Activated naive CD4-positive, alpha-beta T cell treated with anti-CD3 and anti-CD28 coated beads for 36 hours (primary cell): ENCODE results near the gene PTPRE. TPM values are rescaled to one million over a fixed set of nuclear protein-coding genes. Genes with fewer than 3 reads are reported as not detected.

Source experiments
- CTCF ChIA-PET: fragments of 350-600 bp; sonication (Branson Sonifier 250); formaldehyde crosslinking; loops from one replicate; lab custom pipeline; 2021; ENCODE audit warnings: antibody characterized with exemption; lab: Charles Lee
- DNase-seq: peaks from one replicate; pipeline ENCODE4 v3.0.0-alpha.2; 2020
- H3K27ac Mint-ChIP-seq: one replicate; pipeline ENCODE4 v1.8.0; 2021; ENCODE audit warnings: mild to moderate bottlenecking, mixed read lengths
- H3K27me3 Mint-ChIP-seq: one replicate; pipeline ENCODE4 v1.8.0; 2021; ENCODE audit warnings: low read depth, mixed read lengths
- H3K36me3 Mint-ChIP-seq: one replicate; pipeline ENCODE4 v1.8.0; 2021; ENCODE audit warnings: low read depth, mixed read lengths
- H3K4me1 Mint-ChIP-seq: one replicate; pipeline ENCODE4 v1.8.0; 2021; ENCODE audit warnings: low read depth, mixed read lengths
- H3K4me3 Mint-ChIP-seq: one replicate; pipeline ENCODE4 v1.8.0; 2021; ENCODE audit warnings: mild to moderate bottlenecking, moderate library complexity, mixed read lengths
- H3K9me3 Mint-ChIP-seq: one replicate; pipeline ENCODE4 v1.8.0; 2021; ENCODE audit warnings: mixed read lengths
- intact Hi-C: fragments of 100-400 bp; cut with micrococcal nuclease; formaldehyde crosslinking; loops from one replicate; pipeline ENCODE4 v1.15.1; 2023
- total RNA-seq, 2 experiments: library from RNA; stranded (reverse); gene quantifications; one replicate each; pipeline ENCODE4 v1.2.3, GENCODE V29; 2021

PTPRE gene
- total RNA-seq, 2 experiments from 2014 or later: 13.4 to 16.4 TPM

DNA sequence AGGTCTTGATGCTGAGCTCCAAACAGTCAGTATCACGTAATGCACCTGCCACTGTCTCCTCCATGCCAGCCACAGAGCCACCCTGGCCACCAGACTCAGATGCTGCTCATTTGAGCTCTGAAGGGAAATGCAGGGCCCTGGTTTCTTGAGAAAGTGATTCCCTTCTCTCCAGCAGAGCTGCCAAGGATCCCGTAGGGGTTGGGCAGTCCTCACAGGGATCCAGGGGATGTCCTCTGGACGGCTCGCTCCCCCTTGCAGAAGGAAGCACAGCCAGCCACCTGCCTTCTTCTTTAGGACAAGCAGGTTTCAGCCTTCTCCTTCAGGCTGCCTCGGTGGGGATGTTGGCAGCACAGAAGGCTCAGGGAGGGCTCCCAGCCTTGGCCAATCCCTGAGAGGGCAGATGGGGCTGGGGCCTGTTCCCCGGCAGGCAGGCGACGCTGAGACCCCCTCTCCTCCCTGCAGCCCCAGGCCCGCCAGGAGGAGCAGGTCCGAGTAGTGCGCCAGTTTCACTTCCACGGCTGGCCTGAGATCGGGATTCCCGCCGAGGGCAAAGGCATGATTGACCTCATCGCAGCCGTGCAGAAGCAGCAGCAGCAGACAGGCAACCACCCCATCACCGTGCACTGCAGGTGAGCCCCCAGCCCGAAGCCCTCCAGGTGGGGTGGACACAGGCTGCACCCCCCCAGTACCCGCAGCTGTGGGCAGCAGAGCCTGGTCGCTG, 170.4 kb downstream of the PTPRE start:
- no peak overlapping the region for H3K27ac Mint-ChIP-seq
- H3K27me3 Mint-ChIP-seq: no peaks in the 10 kb centered on the region
- no peaks in the 10 kb centered on the region for H3K9me3 Mint-ChIP-seq
- intact Hi-C loops: no loop called here
- no peak for DNase-seq
- H3K4me3 Mint-ChIP-seq: no peak overlapping the region
- CTCF ChIA-PET: interaction anchor here (0.6 to 2.5 kb wide), 5 partner anchors 12 to 1317 kb away, joined by 3 to 16 read pairs (median 4); partner anchors contain the start of gene PTPRE
- no peaks in the 10 kb centered on the region for H3K4me1 Mint-ChIP-seq
- peaks cover 21% of the 10 kb centered on the region for H3K36me3 Mint-ChIP-seq

DNA sequence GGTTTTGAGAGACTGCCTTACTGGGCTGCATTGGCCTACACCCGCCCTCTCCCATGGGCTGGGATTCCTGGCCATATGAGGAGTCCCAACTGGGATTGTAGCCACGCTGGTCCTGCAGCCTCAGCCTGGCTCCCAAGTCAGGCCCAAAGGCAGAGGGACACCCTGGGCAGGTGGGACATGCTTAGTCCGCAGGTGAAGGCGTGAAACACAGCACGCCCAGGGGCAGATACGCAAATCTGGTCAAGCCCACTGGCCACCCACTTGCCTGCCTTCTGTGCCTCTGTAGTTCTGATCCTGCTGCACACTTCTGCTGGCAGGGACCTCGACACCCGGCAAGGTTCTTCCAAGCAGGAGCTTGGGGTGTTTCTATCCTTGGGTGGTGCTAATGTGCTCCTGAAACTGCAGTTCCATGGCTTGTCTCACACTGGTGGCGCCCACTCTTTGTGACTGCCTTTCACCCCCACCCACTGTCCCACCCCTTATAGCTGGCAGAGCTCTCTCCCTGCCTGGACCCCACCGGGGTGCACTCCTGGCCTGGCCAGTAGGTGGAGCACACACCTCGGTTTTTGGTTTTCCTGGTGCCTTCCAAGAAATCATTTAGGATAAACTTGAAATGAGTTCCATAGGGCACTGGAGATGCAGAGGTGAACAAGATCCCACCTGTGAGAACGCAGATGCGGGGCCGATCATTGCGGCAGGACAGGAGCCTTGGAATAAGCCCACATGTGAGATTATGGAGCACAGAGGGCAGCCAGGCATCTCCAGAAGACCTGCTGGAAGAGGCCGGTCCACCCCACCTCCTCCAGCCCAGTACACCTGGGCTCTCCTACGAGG, 171.4 kb downstream of the PTPRE start:
- DNase-seq: peak; percentile 60
- Mint-ChIP-seq H3K4me1 (no peaks in the 10 kb centered on the region), H3K27me3 (no peaks in the 10 kb centered on the region), H3K9me3 (no peaks in the 10 kb centered on the region), H3K4me3 (no peak overlapping the region), H3K36me3 (peaks cover 16% of the 10 kb centered on the region), H3K27ac (no peak overlapping the region)
- intact Hi-C loops: loop anchor here (1.0 kb wide), 1 partner anchor 72 kb away; no protein-coding TSS in a partner anchor
- CTCF ChIA-PET: interaction anchor here (0.6 to 2.5 kb wide), 14 partner anchors 9 to 130 kb away, joined by 3 to 16 read pairs (median 4); no protein-coding TSS in a partner anchor

DNA sequence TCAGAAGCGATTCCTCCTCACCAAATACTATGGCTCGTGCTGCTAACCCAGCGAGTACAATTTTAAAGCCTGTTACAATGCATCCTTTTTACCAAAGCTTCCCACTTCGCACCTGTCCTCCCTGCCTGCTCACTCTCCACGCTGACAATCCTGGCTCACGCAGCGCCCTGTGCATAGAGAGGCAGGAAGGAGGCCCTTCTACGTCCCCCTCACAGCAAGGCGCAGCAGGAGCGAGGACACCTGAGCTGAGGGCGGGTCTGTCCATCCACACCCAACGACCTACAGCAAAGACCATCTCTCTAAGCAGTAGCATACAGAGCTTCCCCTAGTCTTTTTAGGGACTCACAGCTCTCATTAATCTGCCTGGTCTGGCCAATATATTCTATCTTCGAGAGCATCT, 173.3 kb downstream of the PTPRE start:
- Mint-ChIP-seq H3K27me3 (no peaks in the 10 kb centered on the region), H3K27ac (no peak overlapping the region), H3K9me3 (no peaks in the 10 kb centered on the region), H3K36me3 (peaks cover 12% of the 10 kb centered on the region), H3K4me3 (no peak overlapping the region), H3K4me1 (no peaks in the 10 kb centered on the region)
- intact Hi-C loops: no loop called here
- CTCF ChIA-PET: interaction anchor here (0.6 to 2.9 kb wide), 5 partner anchors 8 to 215 kb away, joined by 4 to 12 read pairs (median 6); no protein-coding TSS in a partner anchor
- no peak for DNase-seq

GRCh38 chr10:128080641-128081040, 173.7 kb downstream of the PTPRE start:
- DNase-seq: no peak
- H3K36me3 Mint-ChIP-seq: peaks cover 12% of the 10 kb centered on the region
- no peaks in the 10 kb centered on the region for H3K27me3 Mint-ChIP-seq
- no peaks in the 10 kb centered on the region for H3K9me3 Mint-ChIP-seq
- CTCF ChIA-PET: interaction anchor here (1.6 to 2.9 kb wide), 4 partner anchors 9 to 71 kb away, joined by 5 to 12 read pairs (median 9); no protein-coding TSS in a partner anchor
- H3K27ac Mint-ChIP-seq: no peak overlapping the region
- no peaks in the 10 kb centered on the region for H3K4me1 Mint-ChIP-seq
- no peak overlapping the region for H3K4me3 Mint-ChIP-seq
- intact Hi-C loops: no loop called here

DNA sequence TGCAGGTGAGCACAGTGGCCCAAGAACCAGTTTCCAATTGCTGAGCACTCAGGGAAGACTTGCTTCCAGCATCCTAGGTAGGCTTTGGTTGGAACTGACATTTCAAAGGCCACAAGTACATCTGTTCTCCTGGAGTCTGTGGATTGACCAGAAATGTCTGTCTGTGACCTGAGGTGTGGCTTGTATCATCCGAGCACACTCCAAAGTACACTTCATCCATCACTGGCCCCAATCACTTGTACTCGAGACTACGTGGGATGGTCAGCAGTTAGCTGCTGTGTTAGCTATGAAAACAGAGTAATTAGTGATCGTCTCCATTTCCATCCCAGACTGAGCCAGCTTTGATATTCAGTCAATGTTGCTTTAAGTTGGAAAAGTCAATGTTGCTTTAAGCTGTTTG, 174.3 kb downstream of the PTPRE start:
- H3K27ac Mint-ChIP-seq: no peak overlapping the region
- DNase-seq: no peak
- CTCF ChIA-PET: interaction anchor here (0.8 to 2.9 kb wide), 5 partner anchors 8 to 68 kb away, joined by 3 to 12 read pairs (median 3); no protein-coding TSS in a partner anchor
- peaks cover 12% of the 10 kb centered on the region for H3K36me3 Mint-ChIP-seq
- no peaks in the 10 kb centered on the region for H3K4me1 Mint-ChIP-seq
- H3K4me3 Mint-ChIP-seq: no peak overlapping the region
- H3K27me3 Mint-ChIP-seq: no peaks in the 10 kb centered on the region
- H3K9me3 Mint-ChIP-seq: no peaks in the 10 kb centered on the region
- intact Hi-C loops: no loop called here

DNA sequence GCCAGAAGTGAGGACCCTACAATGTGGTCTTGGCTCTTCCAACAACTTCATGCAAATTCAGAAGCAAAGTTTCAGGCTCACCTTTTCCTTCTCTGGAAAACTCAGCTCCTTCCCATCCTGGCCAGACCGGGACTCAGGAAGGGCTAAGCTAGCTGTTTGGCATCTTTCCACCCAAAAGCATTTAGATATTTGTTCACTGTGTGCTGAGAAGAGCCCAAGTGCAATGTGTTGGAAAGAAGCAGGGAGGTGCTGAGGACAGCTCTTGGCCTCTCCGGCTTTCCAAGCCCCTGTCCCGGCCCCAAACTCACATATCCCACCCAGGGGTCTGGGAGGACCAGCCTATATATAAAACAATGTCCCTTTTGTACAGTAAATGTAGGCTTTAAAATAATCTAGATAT, 174.8 kb downstream of the PTPRE start:
- Mint-ChIP-seq H3K27me3 (no peaks in the 10 kb centered on the region), H3K9me3 (no peaks in the 10 kb centered on the region), H3K27ac (no peak overlapping the region), H3K4me3 (no peak overlapping the region), H3K36me3 (peaks cover 11% of the 10 kb centered on the region), H3K4me1 (no peaks in the 10 kb centered on the region)
- DNase-seq: no peak
- CTCF ChIA-PET: interaction anchor here (0.7 to 2.9 kb wide), 6 partner anchors 9 to 70 kb away, joined by 3 to 12 read pairs (median 3); no protein-coding TSS in a partner anchor
- intact Hi-C loops: no loop called here

DNA sequence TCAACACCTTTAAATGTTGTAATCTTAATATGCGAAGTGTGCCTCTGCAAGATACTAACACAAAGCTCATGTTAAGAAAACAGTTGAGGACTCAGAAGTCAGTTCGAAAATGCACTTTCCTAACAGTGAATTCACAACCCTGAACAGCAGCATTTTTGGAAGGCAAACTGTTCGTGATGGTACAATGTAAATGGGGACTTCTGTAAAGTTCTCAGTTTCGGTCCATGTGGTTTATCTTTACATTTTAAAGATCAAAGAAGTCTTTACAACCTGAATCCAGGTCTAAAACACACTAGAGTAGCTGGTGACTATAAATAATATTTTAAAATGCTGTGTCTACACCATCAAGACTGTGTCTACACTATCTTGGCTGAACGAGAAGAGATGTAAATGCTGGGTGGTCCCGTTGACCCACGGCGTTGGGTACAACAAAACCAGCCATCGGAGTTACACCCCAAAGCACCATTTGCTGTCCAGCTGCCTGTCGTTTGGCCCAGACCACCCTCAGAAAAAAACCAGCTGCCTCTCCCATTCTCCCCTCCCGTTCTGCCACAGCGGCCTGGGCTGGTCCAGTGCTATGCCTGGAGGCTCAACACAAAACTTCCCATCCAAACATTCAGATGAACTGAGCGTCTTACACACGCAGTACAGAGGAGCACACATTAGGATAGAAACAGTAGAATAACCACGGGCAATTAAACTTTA, 176.4 kb downstream of the PTPRE start:
- no peak for DNase-seq
- intact Hi-C loops: no loop called here
- Mint-ChIP-seq H3K4me3 (no peak overlapping the region), H3K4me1 (peaks cover 4% of the 10 kb centered on the region), H3K9me3 (no peaks in the 10 kb centered on the region), H3K36me3 (peaks cover 9% of the 10 kb centered on the region), H3K27ac (no peak overlapping the region), H3K27me3 (no peaks in the 10 kb centered on the region)
- CTCF ChIA-PET: interaction anchor here (0.7 to 2.7 kb wide), 5 partner anchors 14 to 126 kb away, joined by 3 to 10 read pairs (median 7); no protein-coding TSS in a partner anchor

- peaks cover 7% of the 10 kb centered on the region for H3K36me3 Mint-ChIP-seq
- intact Hi-C loops: no loop called here
- H3K27ac Mint-ChIP-seq: no peak overlapping the region
Measured at GRCh38 chr10:128084364-128084763, 177.5 kb downstream of the PTPRE start.

GRCh38 chr10:128084991-128085390, 178.1 kb downstream of the PTPRE start:
- CTCF ChIA-PET: interaction anchor here (2.2 to 2.7 kb wide), 3 partner anchors 16 to 64 kb away, joined by 7 to 10 read pairs (median 8); no protein-coding TSS in a partner anchor
- Mint-ChIP-seq H3K9me3 (no peaks in the 10 kb centered on the region), H3K27me3 (no peaks in the 10 kb centered on the region), H3K36me3 (peaks cover 7% of the 10 kb centered on the region), H3K4me1 (peaks cover 4% of the 10 kb centered on the region), H3K4me3 (no peak overlapping the region), H3K27ac (no peak overlapping the region)
- DNase-seq: no peak
- intact Hi-C loops: no loop called here

More at GRCh38 chr10:128084364-128084763, 177.5 kb downstream of the PTPRE start:
- Mint-ChIP-seq H3K4me3 (no peak overlapping the region), H3K27me3 (no peaks in the 10 kb centered on the region), H3K4me1 (peaks cover 4% of the 10 kb centered on the region), H3K9me3 (no peaks in the 10 kb centered on the region)
- no peak for DNase-seq
- CTCF ChIA-PET: interaction anchor here (1.6 to 2.7 kb wide), 4 partner anchors 15 to 65 kb away, joined by 3 to 10 read pairs (median 8); no protein-coding TSS in a partner anchor

DNA sequence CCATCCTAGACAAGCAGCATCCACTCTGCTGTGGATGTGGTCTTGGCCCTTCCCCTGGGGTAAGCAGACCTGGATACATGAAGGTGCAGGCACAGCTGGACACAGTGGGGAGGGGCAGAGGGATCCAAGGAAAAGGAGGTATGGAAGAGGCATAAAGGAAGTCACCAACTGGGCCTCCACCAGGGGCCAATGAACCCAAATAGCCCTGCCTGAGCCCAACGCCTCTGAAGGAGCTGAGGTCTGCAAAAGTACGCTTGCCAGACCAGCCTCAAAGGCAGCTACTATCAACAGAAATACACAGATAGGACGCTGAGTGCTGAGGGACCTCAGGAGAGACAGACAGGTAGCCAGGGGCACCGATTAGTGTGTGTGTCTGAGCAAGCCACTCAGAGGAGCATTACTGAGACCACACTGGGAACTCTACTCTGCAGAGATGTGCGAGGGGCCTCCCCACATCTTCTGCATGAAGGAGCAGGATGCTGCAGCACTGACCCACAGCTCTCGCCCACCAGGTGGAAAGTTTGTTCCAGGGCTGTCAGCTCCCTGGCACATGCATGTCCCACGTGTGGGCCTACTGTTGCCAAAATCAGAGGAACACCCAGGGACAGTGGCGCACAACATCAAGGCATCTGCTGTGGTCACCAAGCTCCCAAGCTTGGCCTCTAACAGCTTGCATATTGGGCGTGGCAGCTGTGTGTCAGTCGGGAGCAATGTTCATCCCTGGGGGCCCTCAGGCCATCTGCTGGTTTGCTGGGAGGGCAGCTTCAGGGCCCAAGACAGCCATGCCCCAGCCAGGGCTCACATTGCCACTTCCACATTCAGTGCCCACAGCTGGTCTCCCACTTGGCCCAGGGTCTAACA, 179.3 kb downstream of the PTPRE start:
- no peak for DNase-seq
- intact Hi-C loops: loop anchor here (2.0 kb wide), 1 partner anchor 65 kb away; no protein-coding TSS in a partner anchor
- Mint-ChIP-seq H3K9me3 (no peaks in the 10 kb centered on the region), H3K4me3 (no peak overlapping the region), H3K4me1 (peaks cover 4% of the 10 kb centered on the region), H3K36me3 (peaks cover 2% of the 10 kb centered on the region), H3K27me3 (no peaks in the 10 kb centered on the region), H3K27ac (no peak overlapping the region)
- CTCF ChIA-PET: interaction anchor here (1.2 to 1.6 kb wide), 2 partner anchors 19 to 65 kb away, joined by 3 to 7 read pairs; no protein-coding TSS in a partner anchor
